Thymus (tissue), 11 donors: ENCODE results near the gene HCFC1. TPM values are rescaled to one million over a fixed set of nuclear protein-coding genes. Genes with fewer than 3 reads are reported as not detected.

ENCODE experiments used
- DNase-seq, 9 donors: peaks; one replicate each; pipeline ENCODE4 v3.0.0-alpha.2; 2013; ENCODE audit warnings: low spot score in 9 of 9, low read depth in 6 of 9, missing footprints in 1 of 9
- H3K27ac ChIP-seq, 2 donors: one replicate each; pipeline ENCODE4 v1.5.1; 2013; ENCODE audit warnings: control low read depth in 1 of 2, low read depth in 1 of 2, low read length in 1 of 2, mild to moderate bottlenecking in 1 of 2, moderate library complexity in 1 of 2
- H3K27me3 ChIP-seq, 2 donors: one replicate each; pipeline ENCODE4 v1.5.1; 2013; ENCODE audit warnings: low read length in 1 of 2; ENCODE audit not compliant: control insufficient read depth in 2 of 2, insufficient read depth in 1 of 2
- H3K36me3 ChIP-seq, 2 donors: one replicate each; pipeline ENCODE4 v1.5.1; 2013; ENCODE audit warnings: low read length in 1 of 2, mild to moderate bottlenecking in 1 of 2, moderate library complexity in 1 of 2; ENCODE audit not compliant: control insufficient read depth in 2 of 2, insufficient read depth in 2 of 2
- H3K4me1 ChIP-seq, 2 donors: one replicate each; pipeline ENCODE4 v1.5.1; 2013; ENCODE audit warnings: low read length in 2 of 2; ENCODE audit not compliant: control insufficient read depth in 2 of 2, insufficient read depth in 2 of 2
- H3K4me3 ChIP-seq, 2 donors: one replicate each; pipeline ENCODE4 v1.5.1; 2013; ENCODE audit warnings: low read length in 2 of 2, control low read depth in 1 of 2, mild to moderate bottlenecking in 1 of 2
- H3K9me3 ChIP-seq, 2 donors: one replicate each; pipeline ENCODE4 v1.5.1; 2013; ENCODE audit warnings: low read length in 1 of 2, mild to moderate bottlenecking in 1 of 2; ENCODE audit not compliant: control insufficient read depth in 2 of 2, insufficient read depth in 1 of 2
- WGBS: extraction: QIAGEN DNeasy Blood & Tissue Kit; methylation state at CpG from one replicate; pipeline ENCODE4 v1.1.7; 2013; 5-methylcytosine and 5-hydroxymethylcytosine counted together
- polyA plus RNA-seq: library from polyadenylated mRNA; stranded (reverse); fragments of 200-250 nt; gene quantifications from one replicate; pipeline ENCODE4 v1.2.3, GENCODE V29; 2013
- total RNA-seq: library from RNA; stranded (reverse); fragments of 120-200 nt; gene quantifications from one replicate; pipeline ENCODE4 v1.2.4, GENCODE V29; 2013
- donor health status: healthy.

HCFC1 gene
- total and polyA plus RNA-seq, 2 donors = 12.7 to 21.9 TPM

GRCh38 chrX:153965406-153965805, 6.2 kb downstream of the HCFC1 start:
- 7% methylated on average over 5 of the region's 5 CpGs for WGBS
- Histone ChIP-seq H3K36me3 (peaks cover 41 to 68% of the 10 kb centered on the region in 2 donors), H3K4me3 (no peak overlapping the region), H3K27ac (peak overlapping the region; percentile 43 to 52), H3K4me1 (peaks cover 20 to 44% of the 10 kb centered on the region in 2 donors), H3K9me3 (no peaks in the 10 kb centered on the region), H3K27me3 (no peaks in the 10 kb centered on the region)
- peak in 1 of 9 donors; percentile 57 for DNase-seq

- Histone ChIP-seq H3K27ac (no peak overlapping the region), H3K4me1 (peaks cover 20 to 44% of the 10 kb centered on the region in 2 donors), H3K4me3 (no peak overlapping the region), H3K36me3 (peaks cover 54 to 76% of the 10 kb centered on the region in 2 donors), H3K27me3 (no peaks in the 10 kb centered on the region), H3K9me3 (no peaks in the 10 kb centered on the region)
- over 99% methylated on average over 14 of the region's 14 CpGs for WGBS
- DNase-seq = no peak
Observed at GRCh38 chrX:153964105-153964504, 7.5 kb downstream of the HCFC1 start.

GRCh38 chrX:153963546-153963945, 8.1 kb downstream of the HCFC1 start:
- Histone ChIP-seq H3K36me3 (peaks cover 60 to 79% of the 10 kb centered on the region in 2 donors), H3K9me3 (no peaks in the 10 kb centered on the region), H3K4me1 (peaks cover 20 to 41% of the 10 kb centered on the region in 2 donors), H3K27ac (no peak overlapping the region), H3K27me3 (no peaks in the 10 kb centered on the region), H3K4me3 (no peak overlapping the region)
- DNase-seq = no peak
- WGBS = 97% methylated on average over 12 of the region's 12 CpGs

- no peaks in the 10 kb centered on the region for H3K27me3 ChIP-seq
- no peak overlapping the region for H3K27ac ChIP-seq
- H3K4me1 ChIP-seq = peaks cover 13 to 19% of the 10 kb centered on the region in 2 donors
- no peak for DNase-seq
- no peak overlapping the region for H3K4me3 ChIP-seq
- peaks cover 80 to 91% of the 10 kb centered on the region in 2 donors for H3K36me3 ChIP-seq
- WGBS = 95% methylated on average over 11 of the region's 11 CpGs
- H3K9me3 ChIP-seq = no peaks in the 10 kb centered on the region
Observed at GRCh38 chrX:153961292-153961691, 10.3 kb downstream of the HCFC1 start.

GRCh38 chrX:153960786-153961185, 10.8 kb downstream of the HCFC1 start:
- Histone ChIP-seq H3K36me3 (peaks cover 85 to 96% of the 10 kb centered on the region in 2 donors), H3K4me3 (no peak overlapping the region), H3K9me3 (no peaks in the 10 kb centered on the region), H3K27ac (no peak overlapping the region), H3K27me3 (no peaks in the 10 kb centered on the region), H3K4me1 (peaks cover 8 to 14% of the 10 kb centered on the region in 2 donors)
- 98% methylated on average over 22 of the region's 22 CpGs for WGBS
- DNase-seq = no peak

GRCh38 chrX:153960077-153960476, 11.5 kb downstream of the HCFC1 start:
- Histone ChIP-seq H3K4me1 (peaks cover under 1 to 6% of the 10 kb centered on the region in 2 donors), H3K4me3 (no peak overlapping the region), H3K27me3 (no peaks in the 10 kb centered on the region), H3K9me3 (no peaks in the 10 kb centered on the region), H3K27ac (no peak overlapping the region), H3K36me3 (peaks cover 93 to 99% of the 10 kb centered on the region in 2 donors)
- WGBS = over 99% methylated on average over 16 of the region's 16 CpGs
- DNase-seq = no peak

- no peak overlapping the region for H3K27ac ChIP-seq
- DNase-seq = no peak
- H3K27me3 ChIP-seq = no peaks in the 10 kb centered on the region
- WGBS = 98% methylated on average over 15 of the region's 15 CpGs
- peaks cover 95 to 99% of the 10 kb centered on the region in 2 donors for H3K36me3 ChIP-seq
- H3K9me3 ChIP-seq = no peaks in the 10 kb centered on the region
- H3K4me3 ChIP-seq = no peak overlapping the region
- peaks cover 0 to 2% of the 10 kb centered on the region in 2 donors for H3K4me1 ChIP-seq
Observed at GRCh38 chrX:153959649-153960048, 12.0 kb downstream of the HCFC1 start.

GRCh38 chrX:153958605-153959004, 13.0 kb downstream of the HCFC1 start:
- Histone ChIP-seq H3K27me3 (no peaks in the 10 kb centered on the region), H3K9me3 (no peaks in the 10 kb centered on the region), H3K4me3 (no peak overlapping the region), H3K27ac (no peak overlapping the region), H3K4me1 (no peaks in the 10 kb centered on the region), H3K36me3 (peaks cover 96 to 99% of the 10 kb centered on the region in 2 donors)
- 98% methylated on average over 14 of the region's 14 CpGs for WGBS
- no peak for DNase-seq

- no peaks in the 10 kb centered on the region for H3K9me3 ChIP-seq
Observed at GRCh38 chrX:153957224-153957623, 14.4 kb downstream of the HCFC1 start.

More at GRCh38 chrX:153957224-153957623, 14.4 kb downstream of the HCFC1 start:
- peaks cover 92 to 98% of the 10 kb centered on the region in 2 donors for H3K36me3 ChIP-seq
- 93% methylated on average over 17 of the region's 17 CpGs for WGBS
- H3K27ac ChIP-seq = no peak overlapping the region
- H3K4me1 ChIP-seq = peaks cover 0 to 5% of the 10 kb centered on the region in 2 donors
- DNase-seq = no peak
- H3K4me3 ChIP-seq = no peak overlapping the region
- no peaks in the 10 kb centered on the region for H3K27me3 ChIP-seq
